ENCODE measurements around the gene GRIK4.

Gene GRIK4

GRCh38 chr11:120558744-120559431 is 47.3 kb downstream of the GRIK4 start:
- H3K4me3 ChIP-seq (replicated peaks; ENCODE audit: insufficient read depth, low read length) = no peak overlapping the region
- no peak overlapping the region for H3K27ac ChIP-seq (replicated peaks)
- H3K27me3 ChIP-seq (ENCODE audit: insufficient read depth, poor library complexity, severe bottlenecking) = peaks cover 19% of the 10 kb centered on the region
- TF ChIP-seq REST (IDR thresholded peaks at IDR 0.05; ENCODE audit: insufficient replicate concordance, low read depth) (no peak), GABPA (IDR thresholded peaks at IDR 0.05; ENCODE audit: low read depth) (no peak), POLR2AphosphoS5 (IDR thresholded peaks at IDR 0.05; ENCODE audit: low read depth) (no peak), SPI1 (IDR thresholded peaks at IDR 0.05; ENCODE audit: borderline replicate concordance, low read depth) (no peak), CTCF (IDR thresholded peaks at IDR 0.05; ENCODE audit: insufficient read depth, low read length) (no peak)
- DNase-seq (ENCODE audit: low read depth in 1 of 2, low spot score in 1 of 2) = no peak

- Histone ChIP-seq H3K4me3 (replicated peaks; ENCODE audit: insufficient read depth, low read length) (no peak overlapping the region), H3K27ac (replicated peaks) (no peak overlapping the region), H3K27me3 (ENCODE audit: insufficient read depth, poor library complexity, severe bottlenecking) (peaks cover 42% of the 10 kb centered on the region)
- no peak for DNase-seq (ENCODE audit: low read depth in 1 of 2, low spot score in 1 of 2)
- TF ChIP-seq CTCF (IDR thresholded peaks at IDR 0.05; ENCODE audit: insufficient read depth, low read length) = no peak
- no peak for TF ChIP-seq POLR2AphosphoS5 (IDR thresholded peaks at IDR 0.05; ENCODE audit: low read depth)
- no peak for TF ChIP-seq REST (IDR thresholded peaks at IDR 0.05; ENCODE audit: insufficient replicate concordance, low read depth)
- TF ChIP-seq GABPA (IDR thresholded peaks at IDR 0.05; ENCODE audit: low read depth) = no peak
- TF ChIP-seq SPI1 (IDR thresholded peaks at IDR 0.05; ENCODE audit: borderline replicate concordance, low read depth) = no peak
Observed at GRCh38 chr11:120561286-120561685, 49.7 kb downstream of the GRIK4 start.

- TF ChIP-seq POLR2AphosphoS5 (IDR thresholded peaks at IDR 0.05; ENCODE audit: low read depth) (no peak), CTCF (IDR thresholded peaks at IDR 0.05; ENCODE audit: insufficient read depth, low read length) (no peak), REST (IDR thresholded peaks at IDR 0.05; ENCODE audit: insufficient replicate concordance, low read depth) (no peak), SPI1 (IDR thresholded peaks at IDR 0.05; ENCODE audit: borderline replicate concordance, low read depth) (no peak), GABPA (IDR thresholded peaks at IDR 0.05; ENCODE audit: low read depth) (no peak)
- no peak overlapping the region for H3K4me3 ChIP-seq (replicated peaks; ENCODE audit: insufficient read depth, low read length)
- H3K27me3 ChIP-seq (ENCODE audit: insufficient read depth, poor library complexity, severe bottlenecking) = peaks cover 44% of the 10 kb centered on the region
- no peak for DNase-seq (ENCODE audit: low read depth in 1 of 2, low spot score in 1 of 2)
- H3K27ac ChIP-seq (replicated peaks) = no peak overlapping the region
Observed at GRCh38 chr11:120562806-120563425, 51.4 kb downstream of the GRIK4 start.
